KG1 (cell line): ENCODE measurements around the gene ZDHHC3.

Source experiments
- DNase-seq: peaks from one replicate; lab custom pipeline; 2025; lab: John Stamatoyannopoulos, UW

The ZDHHC3 gene

GRCh38 chr3:44893097-44893496 lies 82.9 kb downstream of the ZDHHC3 start:
- no peak for DNase-seq

GRCh38 chr3:44892689-44893088 lies 83.3 kb downstream of the ZDHHC3 start:
- no peak for DNase-seq

GRCh38 chr3:44890852-44891251 lies 85.1 kb downstream of the ZDHHC3 start:
- DNase-seq, result no peak

GRCh38 chr3:44890258-44890657 lies 85.7 kb downstream of the ZDHHC3 start:
- DNase-seq, result no peak

GRCh38 chr3:44887101-44887500 lies 88.9 kb downstream of the ZDHHC3 start:
- no peak for DNase-seq

GRCh38 chr3:44886561-44886960 lies 89.4 kb downstream of the ZDHHC3 start:
- no peak for DNase-seq

- DNase-seq, result no peak
These were observed 90.4 kb downstream of the ZDHHC3 start for GRCh38 chr3:44885618-44886017.

GRCh38 chr3:44883999-44884431 lies 92.0 kb downstream of the ZDHHC3 start:
- no peak for DNase-seq

GRCh38 chr3:44883213-44883955 lies 92.6 kb downstream of the ZDHHC3 start:
- no peak for DNase-seq

GRCh38 chr3:44880284-44880683 lies 95.7 kb downstream of the ZDHHC3 start:
- DNase-seq, result no peak

GRCh38 chr3:44877333-44877732 lies 98.6 kb downstream of the ZDHHC3 start:
- no peak for DNase-seq

GRCh38 chr3:44875596-44875995 lies 100.4 kb downstream of the ZDHHC3 start:
- no peak for DNase-seq
